Limb (tissue), 2 donors: ENCODE data around the gene LLGL2.

Experiments
- DNase-seq, 2 donors: peaks; one replicate each; pipeline ENCODE4 v3.0.0-alpha.2; 2016; ENCODE audit errors: extremely low spot score in 2 of 2

The LLGL2 gene

DNA sequence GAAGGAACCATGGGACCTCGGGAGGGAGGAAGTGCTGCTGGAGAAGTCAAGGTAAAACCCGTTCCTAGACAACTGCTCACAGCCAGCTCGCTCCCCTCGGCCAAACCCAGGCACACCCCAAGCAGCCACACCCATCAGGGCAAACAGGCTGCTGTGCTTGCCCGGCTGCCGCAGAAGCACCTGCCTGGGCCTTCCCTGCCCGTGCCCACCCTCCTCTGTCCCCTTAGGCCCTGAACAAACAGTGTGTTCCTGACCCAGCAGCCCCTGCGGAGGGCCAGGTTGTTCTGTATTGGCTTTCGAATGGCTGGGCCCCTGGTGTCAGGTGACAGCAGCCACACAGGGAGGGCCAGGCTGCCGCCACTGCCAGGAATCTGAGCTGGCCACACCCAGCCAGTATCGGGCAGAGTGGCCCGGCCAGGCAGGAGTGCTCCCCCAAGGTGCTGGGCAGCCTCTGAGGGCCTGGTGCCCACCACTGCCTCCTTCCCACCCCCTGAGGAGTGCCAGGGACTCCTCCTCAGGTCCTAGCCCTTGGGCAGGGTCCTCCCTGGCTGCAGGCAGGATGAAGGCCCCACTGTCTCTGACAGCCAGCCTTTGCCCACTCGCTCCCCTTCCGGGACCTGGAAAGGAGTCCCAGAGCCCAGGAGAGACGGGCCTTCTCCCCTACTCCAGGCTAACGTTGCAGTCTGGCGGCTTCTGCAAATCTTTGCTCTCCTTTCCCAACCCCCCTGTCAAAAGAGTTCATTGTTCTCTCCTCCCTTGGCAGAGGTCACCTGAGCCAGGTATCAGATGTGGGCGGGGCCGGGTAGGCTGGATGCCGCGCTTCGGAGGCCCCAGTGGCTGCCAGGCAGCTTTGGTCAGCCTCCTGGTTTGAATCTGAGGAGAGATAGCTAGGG is 24.0 kb downstream of the LLGL2 start:
- DNase-seq: peak in 1 of 2 donors; percentile 51

- no peak for DNase-seq
Observed at GRCh38 chr17:75550139-75550465, 24.6 kb downstream of the LLGL2 start.

DNA sequence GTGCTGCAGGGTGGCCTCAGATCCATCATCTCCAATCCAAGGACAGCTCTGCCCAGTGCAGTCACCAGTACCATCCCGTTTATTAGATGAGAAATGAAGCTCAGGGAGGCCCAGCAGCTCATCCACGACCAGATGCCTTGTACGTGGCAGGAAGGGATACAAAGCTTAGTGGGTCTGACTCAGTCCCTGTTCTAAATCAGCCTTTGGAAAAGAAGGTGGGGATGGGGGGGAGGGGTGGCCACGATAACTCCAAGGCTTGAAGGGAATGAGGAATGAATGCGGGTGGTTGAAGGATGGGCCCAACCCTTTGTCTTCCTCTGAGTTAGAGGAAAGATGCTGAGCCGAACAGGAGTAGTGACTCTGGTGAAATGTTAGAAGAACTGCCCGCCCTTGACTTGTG is 25.8 kb downstream of the LLGL2 start:
- no peak for DNase-seq

DNA sequence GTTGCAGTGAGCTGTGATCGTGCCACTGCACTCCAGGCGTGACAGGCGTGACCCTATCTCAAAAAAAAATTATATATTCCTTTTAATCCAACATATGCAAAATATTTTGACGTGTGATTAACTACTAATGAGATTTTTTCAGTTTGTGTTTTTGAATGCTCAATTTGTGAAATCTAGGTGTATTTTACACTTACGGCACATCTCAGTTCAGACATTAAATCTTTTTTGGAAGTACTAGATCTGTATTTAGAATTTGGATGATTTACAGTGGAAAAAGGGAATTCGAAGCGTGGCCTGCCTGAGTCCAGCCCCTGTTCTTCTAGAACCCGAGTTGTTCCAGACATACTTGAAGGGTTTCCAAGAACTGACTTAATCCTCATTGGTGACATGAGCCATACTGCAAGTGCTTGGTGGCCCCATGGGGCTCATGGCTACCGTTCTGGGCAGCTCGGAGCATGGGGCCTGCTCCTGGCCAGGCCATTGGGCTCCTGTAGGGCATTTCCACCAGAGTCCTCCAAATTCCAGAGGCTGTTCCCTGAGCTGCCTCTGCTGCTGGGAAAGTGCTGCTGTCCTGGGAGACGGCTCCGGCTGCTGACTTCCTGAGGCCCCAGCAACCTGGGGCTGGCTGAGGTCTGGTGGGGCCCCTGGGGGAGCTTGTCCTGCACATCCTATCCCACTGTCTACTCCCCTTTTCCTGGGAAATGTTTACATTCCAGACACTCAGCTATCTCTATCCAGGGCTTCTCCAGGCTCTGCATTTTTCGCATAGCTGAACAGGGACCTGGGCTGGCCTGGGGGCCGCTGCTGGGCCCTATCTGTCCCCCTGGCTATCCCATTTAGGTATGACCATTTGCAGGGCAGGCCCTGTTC is 27.2 kb downstream of the LLGL2 start:
- no peak for DNase-seq

DNA sequence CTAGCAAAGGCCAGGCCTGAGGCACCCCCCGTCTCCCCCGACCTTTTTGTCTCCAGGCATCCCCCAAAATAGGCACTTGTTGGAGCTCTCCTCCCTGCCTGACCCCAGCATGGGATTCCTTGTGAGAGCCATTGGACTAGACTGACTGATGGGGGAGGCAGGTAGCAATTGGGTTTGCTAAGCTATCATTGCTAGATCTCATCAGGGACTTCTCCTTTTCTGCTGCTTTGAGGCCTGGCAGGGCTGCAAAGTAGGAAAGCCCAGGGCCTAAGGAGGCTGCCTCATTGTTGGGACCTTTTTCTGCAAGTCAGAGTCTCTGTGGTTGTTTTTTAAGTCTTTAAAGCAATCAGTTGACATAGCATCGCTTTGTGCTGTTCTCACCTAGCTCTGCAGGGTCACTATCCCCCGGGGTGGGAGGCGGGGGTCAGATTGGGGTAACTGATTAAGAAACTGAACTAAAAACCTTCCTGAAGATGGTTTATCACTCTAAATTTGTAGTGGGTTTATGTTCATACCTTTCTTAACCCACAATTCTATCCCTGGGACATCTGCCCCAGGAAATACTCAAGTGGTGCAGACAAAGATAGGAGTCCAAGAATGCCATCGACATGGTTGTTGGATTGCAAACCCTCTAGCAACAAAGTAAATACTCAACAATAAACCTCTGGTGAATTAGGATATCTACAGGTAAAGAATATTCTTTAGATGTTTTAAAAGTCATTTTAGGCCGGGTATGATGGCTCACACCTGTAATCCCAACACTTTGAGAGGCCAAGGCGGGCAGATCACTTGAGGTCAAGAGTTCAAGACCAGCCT is 28.0 kb downstream of the LLGL2 start:
- no peak for DNase-seq

DNA sequence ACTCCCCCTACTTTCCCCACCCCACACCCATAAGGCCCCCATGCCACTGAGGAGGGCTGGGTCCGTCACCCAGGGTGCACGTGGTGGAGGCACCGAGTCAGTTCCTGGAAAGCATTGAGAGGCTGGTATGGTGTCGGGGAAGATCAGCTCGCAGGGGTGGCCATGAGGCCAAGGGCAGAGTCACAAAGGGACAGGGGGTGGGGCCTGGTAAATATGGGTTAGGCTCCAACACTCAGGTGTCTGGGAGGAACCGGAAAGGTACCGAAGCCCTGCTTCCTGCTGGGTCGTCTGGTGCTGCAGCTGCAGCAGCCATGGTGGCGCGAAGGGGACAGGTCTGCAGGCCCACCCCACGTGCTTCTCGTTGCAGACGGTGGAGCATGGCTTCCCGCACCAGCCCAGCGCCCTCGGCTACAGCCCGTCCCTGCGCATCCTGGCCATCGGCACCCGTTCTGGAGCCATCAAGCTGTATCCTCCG is 30.2 kb downstream of the LLGL2 start:
- DNase-seq: no peak

GRCh38 chr17:75557075-75557851 is 31.8 kb downstream of the LLGL2 start:
- no peak for DNase-seq

- DNase-seq: no peak
Observed at GRCh38 chr17:75557852-75558665, 32.6 kb downstream of the LLGL2 start.

- DNase-seq: no peak
Observed at GRCh38 chr17:75558666-75559530, 33.4 kb downstream of the LLGL2 start.

DNA sequence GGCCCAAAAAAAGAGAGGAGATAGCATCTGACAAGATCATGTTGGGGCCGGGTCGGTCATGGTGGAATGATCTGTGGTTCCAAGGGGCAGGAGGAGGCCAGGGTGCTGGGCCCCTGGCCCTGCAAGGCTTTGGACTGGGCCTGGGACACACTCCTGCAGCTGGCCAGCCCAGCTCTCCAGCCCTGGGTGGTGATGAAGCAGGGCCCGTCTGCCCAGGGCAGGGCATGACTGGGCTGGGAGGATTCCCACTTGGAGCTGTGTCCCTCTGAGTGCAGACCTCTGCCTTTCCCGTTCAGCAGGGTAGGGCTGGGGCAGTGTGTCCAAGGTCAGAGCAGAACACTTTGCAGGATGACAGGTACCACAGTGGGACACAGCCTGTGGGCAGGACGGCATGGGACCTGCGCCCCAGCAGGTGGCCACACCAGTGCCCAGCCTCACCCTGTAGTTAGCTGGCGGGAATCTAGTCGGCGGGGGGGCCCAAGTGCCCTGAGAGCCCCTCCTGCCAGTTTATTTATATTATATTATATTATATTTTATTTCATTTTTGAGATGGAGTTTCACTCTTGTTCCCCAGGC is 34.5 kb downstream of the LLGL2 start:
- no peak for DNase-seq

- DNase-seq: no peak
Observed at GRCh38 chr17:75561927-75562603, 36.6 kb downstream of the LLGL2 start.

GRCh38 chr17:75563063-75563758 is 37.7 kb downstream of the LLGL2 start:
- no peak for DNase-seq

DNA sequence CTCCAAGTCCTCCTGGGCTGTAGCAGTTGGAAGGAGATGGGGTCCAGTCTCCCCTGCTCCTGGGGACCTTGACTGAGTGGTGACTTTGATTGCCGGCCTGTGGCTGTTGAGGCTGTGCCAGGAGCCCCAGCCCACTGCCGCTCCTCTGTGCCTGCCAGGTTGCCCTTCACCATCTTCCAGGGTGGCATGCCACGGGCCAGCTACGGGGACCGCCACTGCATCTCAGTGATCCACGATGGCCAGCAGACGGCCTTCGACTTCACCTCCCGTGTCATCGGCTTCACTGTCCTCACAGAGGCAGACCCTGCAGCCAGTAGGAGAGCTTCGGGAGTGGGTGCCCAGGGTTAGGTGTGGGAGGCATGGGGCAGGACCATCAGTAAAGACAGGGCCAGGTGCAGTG is 38.7 kb downstream of the LLGL2 start:
- no peak for DNase-seq

- no peak for DNase-seq
Observed at GRCh38 chr17:75565066-75565465, 39.6 kb downstream of the LLGL2 start.

DNA sequence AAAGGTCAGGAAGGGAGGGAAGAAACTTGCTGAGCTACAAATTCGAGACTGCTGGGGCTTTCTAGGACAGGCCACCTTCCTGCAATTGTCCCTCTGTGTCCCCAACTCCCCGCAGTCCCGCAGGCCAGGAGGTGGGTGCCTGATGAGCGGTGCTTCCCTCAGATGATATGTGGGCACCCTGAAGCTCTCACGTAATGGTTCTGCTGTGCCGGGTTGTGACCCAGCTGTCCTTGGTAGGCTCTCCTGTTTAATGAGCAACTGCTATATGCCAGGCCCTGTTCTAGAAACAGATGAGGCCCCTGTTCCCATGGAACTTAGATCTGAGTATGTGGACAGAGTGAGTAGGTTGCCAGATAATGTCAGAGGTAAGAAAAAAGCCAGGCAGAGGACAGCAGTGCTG is 40.1 kb downstream of the LLGL2 start:
- DNase-seq: no peak

DNA sequence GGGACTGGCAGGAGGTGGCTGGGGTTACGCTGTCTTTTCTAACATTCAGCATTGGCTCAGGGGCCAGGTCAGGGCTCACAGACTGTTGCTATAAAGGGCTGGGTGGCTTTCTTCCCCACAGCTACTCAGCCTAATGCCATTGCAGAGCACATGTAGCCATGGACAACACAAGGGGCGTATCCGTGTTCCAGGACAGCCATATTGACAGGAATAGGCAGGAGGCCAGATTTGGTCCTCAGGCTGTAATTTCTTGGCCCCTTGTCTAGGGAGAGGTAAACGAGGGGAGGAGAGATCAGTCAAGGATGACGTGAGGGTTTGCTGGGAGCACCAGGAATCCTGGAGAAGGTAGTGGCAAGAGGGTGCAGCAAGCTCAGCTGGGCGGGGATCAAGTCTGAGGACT is 40.9 kb downstream of the LLGL2 start:
- no peak for DNase-seq

DNA sequence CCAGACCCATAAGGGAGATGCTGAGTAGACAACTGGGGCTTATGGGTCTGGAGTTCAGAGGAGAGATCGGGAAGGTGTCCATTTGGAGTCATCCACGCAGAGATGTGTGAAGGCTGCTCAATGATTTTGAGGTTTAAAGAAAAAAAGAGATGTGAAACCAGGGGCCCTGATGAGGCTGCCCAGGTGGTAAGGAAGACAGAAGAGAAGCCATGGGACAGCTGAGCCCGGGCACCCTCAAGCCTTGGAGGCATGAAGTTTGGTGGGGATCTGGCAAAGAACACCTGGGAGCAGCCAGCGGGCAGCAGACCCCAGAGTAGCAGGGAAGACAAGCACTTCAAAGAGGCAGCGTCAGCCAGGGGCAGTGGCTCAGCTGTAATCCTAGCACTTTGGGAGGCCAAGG is 41.3 kb downstream of the LLGL2 start:
- DNase-seq: no peak
